Lower leg skin (tissue), 4 donors: ENCODE measurements around the gene RAPGEF1. TPM values are rescaled to one million over a fixed set of nuclear protein-coding genes. Genes with fewer than 3 reads are reported as not detected.

ENCODE experiments used
- DNase-seq, 2 donors: peaks; one replicate each; pipeline ENCODE4 v3.0.0-alpha.2; 2019; ENCODE audit warnings: low spot score in 2 of 2
- H3K4me3 ChIP-seq: fragments of 200-600 bp; sonication (generic); 2 replicates; pipeline ENCODE4 v1.5.1; 2017; ENCODE audit warnings: mild to moderate bottlenecking, low read depth; ENCODE audit not compliant: poor library complexity, severe bottlenecking
- CTCF ChIP-seq, 3 donors: fragments of 450-650 bp; IDR thresholded peaks; one replicate each; pipeline ENCODE4 v1.5.1; 2016; ENCODE audit warnings: antibody characterized with exemption in 3 of 3, mild to moderate bottlenecking in 3 of 3, moderate library complexity in 2 of 3
- POLR2A ChIP-seq, 2 donors: fragments of 450-650 bp; IDR thresholded peaks; one replicate each; pipeline ENCODE4 v1.6.1; 2016 to 2017; ENCODE audit warnings: antibody characterized with exemption in 2 of 2, mild to moderate bottlenecking in 1 of 2, moderate library complexity in 1 of 2
- WGBS, 2 donors: methylation state at CpG; one replicate each; pipeline ENCODE4 v1.1.5; 2018; 5-methylcytosine and 5-hydroxymethylcytosine counted together
- intact Hi-C: fragments of 100-400 bp; cut with DNase I; formaldehyde crosslinking; loops from one replicate; pipeline ENCODE4 v1.15.0; 2023; ENCODE audit warnings: low total_unique reads
- total RNA-seq, 4 donors: library from RNA; depleted of rRNA; stranded (reverse); fragments of >200 nt; gene quantifications; one replicate each; pipeline ENCODE4 v1.1.0, GENCODE V29; 2016

Gene RAPGEF1
- total RNA-seq, 4 donors from 2014 or later, result 18.0 to 70.8 (median 43.5) TPM

GRCh38 chr9:131679261-131680020, 60.4 kb downstream of the RAPGEF1 start:
- DNase-seq, result no peak
- intact Hi-C loops, result no loop called here
- 65 to 69% methylated on average over 12 of the region's 12 CpGs for WGBS, 2 donors

GRCh38 chr9:131678499-131679111, 61.3 kb downstream of the RAPGEF1 start:
- 10 to 13% methylated on average over 4 to 5 of the region's 5 CpGs for WGBS, 2 donors
- H3K4me3 ChIP-seq, result no peak overlapping the region
- TF ChIP-seq POLR2A (IDR thresholded peaks at IDR 0.05) (no peak), CTCF (IDR thresholded peaks at IDR 0.05) (no peak)
- peak; percentile 84 to 93 for DNase-seq
- intact Hi-C loops, result no loop called here

More at GRCh38 chr9:131679261-131680020, 60.4 kb downstream of the RAPGEF1 start:
- H3K4me3 ChIP-seq, result no peak overlapping the region
- TF ChIP-seq POLR2A (IDR thresholded peaks at IDR 0.05), result no peak
- no peak for TF ChIP-seq CTCF (IDR thresholded peaks at IDR 0.05)

GRCh38 chr9:131677444-131678180, 62.3 kb downstream of the RAPGEF1 start:
- TF ChIP-seq POLR2A (IDR thresholded peaks at IDR 0.05) (no peak), CTCF (IDR thresholded peaks at IDR 0.05) (no peak)
- no peak overlapping the region for H3K4me3 ChIP-seq
- no peak for DNase-seq
- WGBS, 2 donors, result 18 to 27% methylated on average over 9 of the region's 9 CpGs
- intact Hi-C loops, result no loop called here

- DNase-seq, result no peak
- WGBS, 2 donors, result 25 to 39% methylated on average over 4 of the region's 4 CpGs
- no peak overlapping the region for H3K4me3 ChIP-seq
- intact Hi-C loops, result no loop called here
- TF ChIP-seq CTCF (IDR thresholded peaks at IDR 0.05) (no peak), POLR2A (IDR thresholded peaks at IDR 0.05) (no peak)
Measured at GRCh38 chr9:131677049-131677443, 62.8 kb downstream of the RAPGEF1 start.

DNA sequence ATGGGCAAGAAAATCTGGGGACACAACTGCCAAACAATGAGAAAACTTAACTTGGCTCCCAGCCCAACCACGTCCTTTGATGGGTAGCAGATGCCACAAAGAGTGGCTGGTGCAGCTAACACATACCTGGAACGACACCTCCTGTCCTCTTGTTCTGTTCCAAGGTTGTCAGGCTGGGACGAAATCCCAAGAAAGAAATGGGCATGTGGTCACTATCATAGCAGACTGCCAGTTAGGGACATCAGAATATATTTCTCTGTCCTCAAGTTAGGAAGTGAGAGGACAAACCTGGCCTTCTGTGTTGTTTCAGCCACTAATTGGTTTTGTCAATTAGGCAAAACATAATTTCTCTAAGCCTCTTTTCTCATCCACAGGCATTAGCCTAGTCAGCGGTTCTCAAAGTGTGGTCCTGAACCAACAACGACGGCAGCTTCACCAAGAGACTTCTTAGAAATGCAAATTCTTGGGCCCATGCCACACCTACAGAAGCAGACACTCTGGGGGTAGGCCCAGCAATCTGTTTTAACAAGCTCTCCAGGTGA, 63.4 kb downstream of the RAPGEF1 start:
- DNase-seq, result no peak
- TF ChIP-seq CTCF (IDR thresholded peaks at IDR 0.05), result no peak
- TF ChIP-seq POLR2A (IDR thresholded peaks at IDR 0.05), result no peak
- intact Hi-C loops, result no loop called here
- H3K4me3 ChIP-seq, result no peak overlapping the region
- 50 to 59% methylated on average over 6 of the region's 6 CpGs for WGBS, 2 donors
